GM19238 (cell line): ENCODE results near the gene DEFB124.
"Not testable (repeated sequence)": the region's sequence is repeated elsewhere in the genome, so short reads cannot be mapped to it uniquely, and the experiment has no call there.

ENCODE experiments used
- DNase-seq: peaks from one replicate; pipeline ENCODE4 v3.0.0; 2011; ENCODE audit warnings: low spot score; ENCODE audit not compliant: insufficient read length

DEFB124 gene

GRCh38 chr20:31426891-31427551 lies 47.9 kb downstream of the DEFB124 start:
- not testable (repeated sequence) for DNase-seq

GRCh38 chr20:31425797-31426196 lies 49.1 kb downstream of the DEFB124 start:
- DNase-seq: no peak

- DNase-seq: no peak
Observed at GRCh38 chr20:31418307-31418706, 56.6 kb downstream of the DEFB124 start.

DNA sequence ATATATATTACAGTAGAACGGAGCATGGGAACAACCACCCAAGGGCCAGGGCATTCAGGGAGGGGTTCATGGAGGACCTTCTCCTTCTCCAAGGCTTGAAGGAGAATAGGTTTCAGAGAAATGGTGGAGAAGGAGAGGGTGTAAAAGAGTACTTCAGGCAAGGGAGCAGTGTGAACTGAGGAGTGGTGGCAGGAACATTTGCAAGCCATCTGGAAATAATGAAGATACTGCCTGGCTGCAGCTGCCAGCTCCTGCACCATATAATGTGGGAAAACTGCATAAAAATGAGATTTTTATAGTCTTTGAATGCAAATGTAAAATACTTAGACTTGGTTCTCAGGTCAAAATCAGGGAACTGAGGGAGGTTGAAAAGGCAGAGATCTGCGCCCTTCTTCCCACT lies 59.3 kb downstream of the DEFB124 start:
- DNase-seq: no peak
